ENCODE measurements around the gene OR2J3. TPM values are rescaled to one million over a fixed set of nuclear protein-coding genes. Genes with fewer than 3 reads are reported as not detected.

The OR2J3 gene
- total RNA-seq, 1 experiment from 2014 or later: not detected

- H3K14ac ChIP-seq (ENCODE audit: insufficient read depth, low read length): no peak overlapping the region
- Mint-ChIP-seq H3K4me3 (no peak overlapping the region), H3K4me1 (no peaks in the 10 kb centered on the region), H3K27ac (no peak overlapping the region), H3K9me3 (no peaks in the 10 kb centered on the region), H3K27me3 (ENCODE audit: low read depth) (peaks cover 12% of the 10 kb centered on the region), H3K36me3 (ENCODE audit: insufficient read depth in 1 of 3, low read depth in 3 of 3) (no peaks in the 10 kb centered on the region)
- H4K91ac ChIP-seq (ENCODE audit: insufficient read length, low read depth, low read length): no peak overlapping the region
- DNase-seq: no peak
- no peak overlapping the region for H2BK5ac ChIP-seq (ENCODE audit: insufficient read length, low read length)
- H4K20me1 ChIP-seq (ENCODE audit: control insufficient read depth, insufficient read depth, insufficient read length): no peaks in the 10 kb centered on the region
- H3T11ph ChIP-seq (ENCODE audit: low read length): no peak overlapping the region
- no peaks in the 10 kb centered on the region for H3K27me3 ChIP-seq (ENCODE audit: insufficient read depth, low read length)
- no peak overlapping the region for H3K18ac ChIP-seq (ENCODE audit: insufficient read length, low read depth, low read length)
- H3K79me1 ChIP-seq (ENCODE audit: insufficient read depth, low read depth, low read length, poor library complexity, severe bottlenecking): no peaks in the 10 kb centered on the region
- no peak overlapping the region for H2AFZ ChIP-seq (ENCODE audit: low read length)
- no peak overlapping the region for H2BK12ac ChIP-seq (ENCODE audit: insufficient read length, low read depth, low read length)
- no peak overlapping the region for H3K23ac ChIP-seq (ENCODE audit: insufficient read length, low read depth, low read length)
- no peaks in the 10 kb centered on the region for H3K79me2 ChIP-seq (ENCODE audit: insufficient read depth, low read length)
- no peak overlapping the region for H3K4me2 ChIP-seq (ENCODE audit: insufficient read depth, insufficient read length, low read length)
- H2AK5ac ChIP-seq (ENCODE audit: insufficient read length, low read length): no peak overlapping the region
- no peak overlapping the region for H3K56ac ChIP-seq (ENCODE audit: insufficient read length, low read depth, low read length)
- no peak overlapping the region for H2BK20ac ChIP-seq (ENCODE audit: low read depth, low read length, poor library complexity, severe bottlenecking)
- no peak overlapping the region for H2BK15ac ChIP-seq (ENCODE audit: low read depth, low read length)
- H3K4me1 ChIP-seq (ENCODE audit: insufficient read depth, low read length): no peaks in the 10 kb centered on the region
- WGBS (ENCODE audit: extremely low coverage, insufficient read length, low lambda C conversion rate): no CpG with 5 or more reads among the region's 4 CpGs
- no peak overlapping the region for H4K8ac ChIP-seq (replicated peaks; ENCODE audit: insufficient read length, low read depth, low read length)
- TF ChIP-seq CTCF (conservative IDR thresholded peaks at IDR 0.05): no peak
- H3K23me2 ChIP-seq (ENCODE audit: insufficient read length, low read depth, low read length, poor library complexity, severe bottlenecking): no peaks in the 10 kb centered on the region
- no peak overlapping the region for H2BK120ac ChIP-seq (ENCODE audit: low read depth, low read length, poor library complexity, severe bottlenecking)
- no peak overlapping the region for H4K5ac ChIP-seq (ENCODE audit: insufficient read length, low read depth, low read length)
- no peak overlapping the region for H3K4ac ChIP-seq (ENCODE audit: low read depth, low read length)
- H3K27ac ChIP-seq (ENCODE audit: insufficient read length, low read depth, low read length): no peak overlapping the region
- no peak overlapping the region for H3K9ac ChIP-seq (ENCODE audit: extremely low read depth, insufficient read length, low read length)
- no peaks in the 10 kb centered on the region for H3K9me3 ChIP-seq (ENCODE audit: control insufficient read depth, low read depth, low read length)
Observed at GRCh38 chr6:29130644-29131043, 22.8 kb downstream of the OR2J3 start.

Measured in H9 (cell line).